ENCODE data around the gene FAM163B. TPM values are rescaled to one million over a fixed set of nuclear protein-coding genes. Genes with fewer than 3 reads are reported as not detected.

Gene FAM163B
- total and polyA plus RNA-seq, 9 of the 15 experiments (the other 6 are each of a cell fraction or from before 2014, with no cell fraction given): not detected

DNA sequence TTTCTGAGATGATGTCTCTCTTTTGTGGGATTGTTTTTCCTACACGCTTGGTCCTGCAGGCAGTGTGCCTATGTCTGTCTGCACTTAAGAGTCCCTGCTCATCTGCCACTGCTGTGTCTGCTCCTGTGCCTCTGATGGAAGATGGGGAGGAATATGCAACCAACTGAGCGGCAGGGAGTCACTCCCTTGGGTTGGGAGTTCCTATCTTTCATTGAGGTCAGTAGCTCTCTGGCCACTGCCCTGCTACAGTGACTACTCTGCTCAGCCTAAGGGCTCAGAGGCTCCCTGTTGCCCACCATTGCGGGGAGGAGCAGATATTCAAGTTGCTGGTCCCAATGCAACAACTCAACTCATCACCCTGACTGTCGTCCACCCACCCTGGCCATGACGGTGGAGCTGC lies 13.4 kb upstream of the FAM163B start:
- FAIRE-seq (no peak), ATAC-seq (no peak), DNase-seq (ENCODE audit: extremely low read depth in 1 of 4, low spot score in 3 of 4) (no peak)
- BruUV-seq (replicated peaks): no TSS peak
- H4K20me1 ChIP-seq (replicated peaks; ENCODE audit: control insufficient read depth, insufficient read depth, low read length): no peaks in the 10 kb centered on the region
- H3K9me3 ChIP-seq (replicated peaks; ENCODE audit: control insufficient read depth, insufficient read depth, low read depth, low read length): no peaks in the 10 kb centered on the region
- ChIA-PET CTCF (ENCODE audit: low intra/inter-chr PET ratio) (no interaction called here), POLR2A (no interaction called here)
- intact Hi-C loops (cut with micrococcal nuclease) (no loop called here), in situ Hi-C loops (cut with MboI) (no loop called here)
- peaks cover 6 to 23% of the 10 kb centered on the region in 2 experiments; a peak in 3 of 5 replicates for H3K27me3 ChIP-seq (ENCODE audit: control insufficient read depth in 2 of 2, insufficient read depth in 2 of 2, low read length in 2 of 2)
- H3K9ac ChIP-seq (ENCODE audit: insufficient read depth in 1 of 2, low read depth in 2 of 2, low read length in 2 of 2): no peak overlapping the region
- no peak overlapping the region for H3K4me2 ChIP-seq (ENCODE audit: insufficient read depth, low read length)
- H2AFZ ChIP-seq (ENCODE audit: low read depth, low read length): no peak overlapping the region
- H3K9me1 ChIP-seq (ENCODE audit: control insufficient read depth, insufficient read depth, low read length): no peaks in the 10 kb centered on the region
- H3K79me2 ChIP-seq (ENCODE audit: control insufficient read depth, insufficient read depth, low read length): no peaks in the 10 kb centered on the region
- no peaks in the 10 kb centered on the region for H3K4me1 ChIP-seq (replicated peaks in 1 of 2; ENCODE audit: control insufficient read depth in 2 of 2, insufficient read depth in 2 of 2, low read length in 2 of 2)
- WGBS (ENCODE audit: insufficient coverage, low coverage, missing lambda C conversion rate): 2% methylated on average over 4 of the region's 5 CpGs
- no peak overlapping the region for H3K4me3 ChIP-seq
- no peak for TF ChIP-seq ZNF639 (CRISPR knock-in tag; conservative IDR thresholded peaks at IDR 0.05 in 1 of 2, IDR thresholded peaks at IDR 0.05 in 1 of 2)
- TF ChIP-seq NR1H2 (CRISPR knock-in tag; IDR thresholded peaks at IDR 0.05): no peak
- no peak for TF ChIP-seq ZNF586 (CRISPR knock-in tag; conservative IDR thresholded peaks at IDR 0.05)
- no peak overlapping the region for H3K27ac ChIP-seq (ENCODE audit: extremely low read depth, low read depth, low read length)
- no peaks in the 10 kb centered on the region for H3K36me3 ChIP-seq (ENCODE audit: control insufficient read depth, insufficient read depth, low read length)

DNA sequence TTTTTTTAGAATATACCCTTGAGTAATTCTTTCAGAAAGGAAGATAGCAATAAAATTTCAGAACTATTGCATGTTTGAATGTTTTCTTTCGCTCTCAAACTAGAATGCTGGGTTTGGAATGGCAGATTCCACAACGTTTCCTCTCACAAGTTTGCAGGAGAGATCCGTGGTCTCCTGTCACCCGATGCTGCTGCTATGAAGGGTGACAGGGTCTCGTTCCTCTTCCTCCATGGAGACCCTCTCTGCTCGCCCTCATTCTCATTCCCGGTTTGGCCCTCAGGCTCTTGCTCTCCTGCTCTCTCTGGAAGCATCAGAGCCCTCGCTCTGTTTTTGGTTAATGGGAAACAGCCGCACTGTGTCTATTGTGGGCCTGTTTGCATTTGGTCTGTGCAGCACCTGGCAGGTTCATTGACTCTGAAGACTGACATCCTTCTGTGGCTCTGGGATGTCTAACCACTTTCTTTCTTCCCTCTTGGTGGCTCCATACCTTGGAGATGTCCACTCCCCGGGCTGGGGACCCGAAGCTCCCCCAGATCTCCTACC lies 12.6 kb upstream of the FAM163B start:
- ATAC-seq: no peak
- CTCF ChIA-PET (ENCODE audit: low intra/inter-chr PET ratio): no interaction called here
- WGBS (ENCODE audit: insufficient coverage, low coverage, missing lambda C conversion rate): 2% methylated on average over 11 of the region's 11 CpGs
- H3K4me2 ChIP-seq (ENCODE audit: insufficient read depth, low read length): no peak overlapping the region
- no peaks in the 10 kb centered on the region for H3K79me2 ChIP-seq (ENCODE audit: control insufficient read depth, insufficient read depth, low read length)
- TF ChIP-seq EZH2 (IDR thresholded peaks at IDR 0.05; ENCODE audit: borderline replicate concordance, low read depth, low read length) (no peak), ZFP36 (IDR thresholded peaks at IDR 0.05; ENCODE audit: low read depth, low read length, partially characterized antibody) (no peak), POLR2H (tag; IDR thresholded peaks at IDR 0.05; ENCODE audit: low read depth) (no peak), NR1H2 (CRISPR knock-in tag; IDR thresholded peaks at IDR 0.05) (no peak), YY1 (IDR thresholded peaks at IDR 0.05; ENCODE audit: borderline replicate concordance in 1 of 3, control insufficient read depth in 1 of 3, extremely low read depth in 1 of 3, insufficient read depth in 3 of 3, insufficient read length in 1 of 3, insufficient replicate concordance in 2 of 3, low read depth in 1 of 3, low read length in 2 of 3) (no peak), ERF (CRISPR knock-in tag; IDR thresholded peaks at IDR 0.05) (no peak), RFX5 (IDR thresholded peaks at IDR 0.05; ENCODE audit: low read depth, low read length) (no peak), DDX20 (tag; IDR thresholded peaks at IDR 0.05; ENCODE audit: low read depth) (no peak), HDAC3 (IDR thresholded peaks at IDR 0.05; ENCODE audit: borderline replicate concordance, partially characterized antibody) (no peak)
- TF ChIP-seq, protein P1, sequence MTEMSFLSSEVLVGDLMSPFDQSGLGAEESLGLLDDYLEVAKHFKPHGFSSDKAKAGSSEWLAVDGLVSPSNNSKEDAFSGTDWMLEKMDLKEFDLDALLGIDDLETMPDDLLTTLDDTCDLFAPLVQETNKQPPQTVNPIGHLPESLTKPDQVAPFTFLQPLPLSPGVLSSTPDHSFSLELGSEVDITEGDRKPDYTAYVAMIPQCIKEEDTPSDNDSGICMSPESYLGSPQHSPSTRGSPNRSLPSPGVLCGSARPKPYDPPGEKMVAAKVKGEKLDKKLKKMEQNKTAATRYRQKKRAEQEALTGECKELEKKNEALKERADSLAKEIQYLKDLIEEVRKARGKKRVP (CRISPR knock-in tag; IDR thresholded peaks at IDR 0.05): no peak
- 0 out of 2 replicates have a peak, but pooled peaks cover 4% of the 10 kb centered on the region for H4K20me1 ChIP-seq (replicated peaks; ENCODE audit: control insufficient read depth, insufficient read depth, low read length)
- no peaks in the 10 kb centered on the region for H3K9me1 ChIP-seq (ENCODE audit: control insufficient read depth, insufficient read depth, low read length)
- H3K36me3 ChIP-seq (ENCODE audit: control insufficient read depth, insufficient read depth, low read length): no peaks in the 10 kb centered on the region
- BruUV-seq (replicated peaks): no TSS peak
- no peak for FAIRE-seq
- no peak overlapping the region for H3K27ac ChIP-seq (ENCODE audit: extremely low read depth, low read depth, low read length)
- intact Hi-C loops (cut with micrococcal nuclease): no loop called here
- no peaks in the 10 kb centered on the region for H3K4me1 ChIP-seq (replicated peaks in 1 of 2; ENCODE audit: control insufficient read depth in 2 of 2, insufficient read depth in 2 of 2, low read length in 2 of 2)
- POLR2A ChIA-PET: no interaction called here
- H3K9me3 ChIP-seq (replicated peaks; ENCODE audit: control insufficient read depth, insufficient read depth, low read depth, low read length): no peaks in the 10 kb centered on the region
- DNase-seq (ENCODE audit: extremely low read depth in 1 of 4, low spot score in 3 of 4): no peak
- H3K4me3 ChIP-seq: no peak overlapping the region
- no peak overlapping the region for H3K9ac ChIP-seq (ENCODE audit: insufficient read depth in 1 of 2, low read depth in 2 of 2, low read length in 2 of 2)
- in situ Hi-C loops (cut with MboI): no loop called here
- H3K27me3 ChIP-seq (ENCODE audit: control insufficient read depth in 2 of 2, insufficient read depth in 2 of 2, low read length in 2 of 2): peaks cover 6 to 31% of the 10 kb centered on the region in 2 experiments; a peak in 3 of 5 replicates
- H2AFZ ChIP-seq (ENCODE audit: low read depth, low read length): no peak overlapping the region

All from K562 (cell line).